Germinal center (tissue), 1 donor: ENCODE measurements around the gene RASA1.

Experiments
- DNase-seq: peaks from one replicate; pipeline ENCODE4 v3.0.0; 2012; ENCODE audit warnings: mixed read lengths, low spot score

The RASA1 gene

GRCh38 chr5:87403899-87404298 lies 136.2 kb downstream of the RASA1 start:
- DNase-seq = no peak

DNA sequence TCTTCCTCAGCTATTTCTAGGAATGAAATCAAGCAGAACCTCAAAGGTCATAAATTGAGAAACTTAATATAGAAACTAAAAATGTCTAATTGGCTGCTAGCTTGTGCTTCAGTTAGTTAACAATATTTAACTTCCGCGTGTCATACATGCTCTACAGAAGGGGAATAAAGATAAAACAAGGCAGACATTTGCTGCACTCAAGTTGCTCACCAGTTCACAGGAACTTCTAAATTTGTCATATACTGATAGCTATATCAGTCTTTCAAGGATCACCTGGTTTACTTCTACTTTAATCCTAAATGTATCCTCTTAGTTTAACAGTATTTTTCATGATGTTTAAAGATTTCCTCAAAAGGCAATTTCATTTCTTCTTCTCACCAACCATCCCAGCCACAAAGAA lies 136.7 kb downstream of the RASA1 start:
- DNase-seq = no peak

DNA sequence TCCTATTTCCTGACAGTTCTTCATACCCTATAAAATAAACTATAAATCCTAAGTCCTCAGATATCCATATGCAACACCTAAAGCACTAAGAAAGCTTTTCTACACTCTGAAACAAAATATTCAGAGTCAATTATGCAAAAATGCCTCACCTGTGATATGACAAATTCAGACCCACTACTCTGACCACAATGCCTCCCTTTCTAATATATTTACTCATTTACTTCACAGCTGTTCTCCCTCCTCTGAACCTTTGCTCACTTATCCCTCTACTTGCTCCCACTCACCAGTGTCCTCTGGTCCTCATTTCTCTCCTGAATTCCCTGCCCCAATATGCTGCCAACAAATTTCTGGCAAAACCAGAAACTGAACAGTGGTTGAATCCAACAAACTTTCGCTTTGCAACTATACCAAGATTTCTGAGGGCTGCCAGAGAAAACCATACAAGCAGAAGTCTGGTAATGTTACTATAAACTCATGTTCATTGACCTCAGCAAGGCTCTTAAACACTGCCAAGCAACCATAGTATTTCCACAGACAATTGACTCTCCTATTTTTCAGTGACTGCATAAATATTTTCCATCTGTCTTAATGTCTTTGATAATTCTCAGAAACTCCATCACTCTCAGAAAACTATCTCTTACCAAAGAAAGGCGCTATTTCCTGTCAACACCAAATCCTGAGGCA lies 137.9 kb downstream of the RASA1 start:
- no peak for DNase-seq

DNA sequence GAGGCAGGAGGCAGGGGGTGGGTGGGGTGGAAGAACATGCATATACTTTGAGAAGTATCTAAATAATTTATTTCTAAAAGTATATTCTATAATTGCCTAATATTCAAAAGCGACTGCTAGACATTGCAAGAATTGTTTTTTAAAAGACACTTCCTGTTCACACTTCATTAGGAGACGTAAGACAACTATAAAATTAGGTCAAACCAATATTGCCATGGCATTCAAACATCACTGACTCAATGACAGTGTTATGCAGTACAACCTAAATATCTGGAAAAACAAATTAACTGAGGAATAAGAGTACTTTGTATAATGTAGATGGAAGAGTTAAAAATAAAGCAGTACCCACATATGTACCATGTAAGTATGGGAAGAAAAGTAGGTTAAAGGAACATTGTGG lies 140.5 kb downstream of the RASA1 start:
- no peak for DNase-seq

DNA sequence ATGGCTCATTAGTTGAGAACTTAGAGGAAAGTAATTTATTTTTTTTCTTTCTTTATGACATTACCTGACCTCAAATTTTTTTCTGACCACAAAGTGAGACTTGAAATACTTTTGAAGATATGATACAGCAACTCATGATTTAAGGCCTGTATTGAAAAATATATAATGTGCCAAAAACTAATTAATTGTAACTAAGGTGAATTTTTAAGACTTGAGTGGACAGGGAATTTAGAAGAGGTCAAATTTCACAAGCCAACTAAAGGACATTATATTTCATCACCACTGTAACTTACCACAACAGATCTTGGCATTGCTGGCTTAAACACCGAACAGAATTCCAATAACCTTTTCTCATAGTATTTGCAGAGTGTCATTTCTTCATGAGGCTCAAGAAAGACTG lies 143.2 kb downstream of the RASA1 start:
- DNase-seq = no peak

DNA sequence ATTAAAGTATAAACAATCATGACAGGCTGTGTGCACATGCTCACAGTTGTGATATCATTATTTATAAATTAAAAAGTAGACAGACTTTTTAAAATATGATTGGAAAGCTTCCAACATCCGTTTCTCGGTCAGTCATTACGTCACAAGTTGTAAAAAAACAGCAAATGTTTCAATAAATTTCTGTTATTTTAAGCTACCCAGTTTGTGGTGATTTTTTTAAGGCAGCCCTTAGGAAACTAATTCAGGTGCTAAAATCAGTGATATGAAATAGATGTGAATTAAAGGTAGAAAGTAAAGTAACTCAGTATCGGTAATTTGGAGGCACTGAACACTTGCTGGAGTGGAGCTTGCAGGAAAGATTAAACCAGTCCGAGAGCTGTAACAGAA lies 143.9 kb downstream of the RASA1 start:
- no peak for DNase-seq

- peak; percentile 28 for DNase-seq
Observed at GRCh38 chr5:87411973-87412629, 144.4 kb downstream of the RASA1 start.

- DNase-seq = peak; percentile 94
Observed at GRCh38 chr5:87412630-87413342, 145.1 kb downstream of the RASA1 start, which contains the start of gene CCNH. Gene CCNH, minus strand, starts transcription at chr5:87412930. Its CDS starts 136 bp downstream, at chr5:87412794.

DNA sequence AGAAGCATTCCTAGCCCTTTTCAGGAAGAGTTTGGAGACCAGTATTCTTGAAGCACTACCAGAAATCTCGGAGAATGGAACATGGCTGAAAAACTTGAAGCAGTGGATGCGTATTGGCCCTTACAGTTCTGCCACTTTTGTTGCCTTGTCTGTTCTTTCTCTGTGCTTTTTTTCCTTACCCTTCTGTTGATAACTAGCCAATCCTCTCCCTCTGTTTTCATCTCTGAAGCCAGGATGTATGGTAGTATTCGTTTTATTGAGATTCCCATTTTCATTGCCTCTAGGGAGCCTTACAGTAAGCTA lies 145.6 kb downstream of the RASA1 start:
- no peak for DNase-seq

GRCh38 chr5:87418506-87418905 lies 150.8 kb downstream of the RASA1 start:
- no peak for DNase-seq

GRCh38 chr5:87421307-87421706 lies 153.6 kb downstream of the RASA1 start:
- DNase-seq = no peak

- DNase-seq = no peak
Observed at GRCh38 chr5:87423755-87424154, 156.1 kb downstream of the RASA1 start.

DNA sequence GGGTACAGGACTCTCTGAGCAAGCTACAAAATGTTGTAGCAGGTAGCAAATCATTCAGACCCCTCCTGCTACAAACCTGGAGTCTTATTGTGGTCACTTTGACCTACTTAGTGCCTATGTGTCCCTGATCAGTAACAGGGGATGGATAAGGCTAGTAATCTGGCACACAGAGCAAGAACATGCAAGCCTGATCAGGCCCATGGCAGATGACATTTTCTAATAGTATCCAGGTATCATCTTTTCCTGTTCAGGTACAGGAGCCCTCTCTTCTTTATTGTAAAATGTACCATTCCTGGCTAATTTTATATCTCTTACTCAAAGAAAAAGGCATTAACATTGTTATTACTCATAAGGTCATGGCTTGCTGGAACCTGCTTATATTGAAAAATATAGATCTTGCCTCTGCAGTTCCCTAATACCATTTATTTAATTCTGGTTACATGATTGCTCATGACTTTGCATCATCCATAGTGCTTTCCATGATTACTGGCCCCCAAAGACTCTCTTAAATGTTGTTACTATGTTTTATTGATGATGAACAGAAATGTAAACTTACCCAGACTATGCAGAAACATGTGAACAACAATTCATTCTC lies 163.3 kb downstream of the RASA1 start:
- no peak for DNase-seq

GRCh38 chr5:87432460-87432859 lies 164.8 kb downstream of the RASA1 start:
- no peak for DNase-seq

GRCh38 chr5:87433945-87434344 lies 166.3 kb downstream of the RASA1 start:
- no peak for DNase-seq

DNA sequence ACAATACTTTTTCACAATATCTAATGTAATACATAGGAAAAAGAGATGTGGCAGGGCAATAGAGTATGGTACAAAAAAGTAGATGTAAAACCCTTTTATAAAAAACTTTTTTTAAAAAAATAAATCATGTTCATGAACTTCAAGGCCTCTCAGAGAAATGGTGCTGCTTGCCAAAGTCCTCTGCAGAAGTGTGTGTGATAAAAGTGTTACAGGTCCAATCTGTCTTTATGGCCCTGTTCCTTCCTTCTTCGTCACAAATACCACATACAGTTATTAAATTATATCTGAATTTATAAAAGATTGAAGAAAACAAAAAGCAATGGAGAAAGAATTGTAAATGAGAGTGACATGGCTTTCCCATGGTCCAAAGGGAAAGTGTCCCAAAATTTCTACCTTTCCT lies 166.8 kb downstream of the RASA1 start:
- no peak for DNase-seq

GRCh38 chr5:87435144-87435694 lies 167.5 kb downstream of the RASA1 start:
- no peak for DNase-seq

DNA sequence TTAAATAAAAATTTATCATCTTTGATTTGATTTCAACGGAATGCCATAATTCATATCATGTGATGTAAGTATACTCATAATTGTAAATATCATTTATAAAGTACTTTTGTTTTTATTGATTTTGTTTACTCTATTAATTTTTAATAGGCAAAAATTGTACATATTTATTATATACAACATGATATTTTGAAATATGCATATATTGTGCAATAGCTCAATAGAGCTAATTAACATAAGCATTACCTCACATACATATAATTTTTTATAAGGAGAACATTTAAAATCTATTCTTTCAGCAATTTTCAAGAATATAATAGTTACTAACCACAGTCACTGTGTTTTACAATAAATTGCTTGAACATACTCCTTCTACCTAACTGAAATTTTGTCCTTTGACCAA lies 170.0 kb downstream of the RASA1 start:
- DNase-seq = no peak

- DNase-seq = no peak
Observed at GRCh38 chr5:87438231-87438630, 170.5 kb downstream of the RASA1 start.
